ENCODE data around the gene INO80D. TPM values are rescaled to one million over a fixed set of nuclear protein-coding genes. Genes with fewer than 3 reads are reported as not detected.

INO80D gene
- total and polyA plus RNA-seq, 2 of the 8 experiments (the other 6 are each of a cell fraction or from before 2014, with no cell fraction given), result 6.2 to 37.4 TPM

GRCh38 chr2:205976120-205976814 is 109.7 kb downstream of the INO80D start (continued):
- no peak for TF ChIP-seq CHD7 (IDR thresholded peaks at IDR 0.05; ENCODE audit: insufficient replicate concordance, low read length)
- TF ChIP-seq NRF1 (IDR thresholded peaks at IDR 0.05; ENCODE audit: low read depth, low read length), result no peak
- no peak for TF ChIP-seq SAP30 (IDR thresholded peaks at IDR 0.05; ENCODE audit: insufficient read depth, insufficient replicate concordance, low read length)
- TF ChIP-seq SP1 (IDR thresholded peaks at IDR 0.05; ENCODE audit: low read depth, low read length), result no peak
- no peak for TF ChIP-seq USF2 (IDR thresholded peaks at IDR 0.05; ENCODE audit: low read length)
- TF ChIP-seq HDAC6 (IDR thresholded peaks at IDR 0.05; ENCODE audit: low read depth, low read length), result no peak

All from H1 (cell line).